ES-I3 (cell line): ENCODE data around the gene MPL.

Experiments
- H3K36me3 ChIP-seq: 2 replicates; pipeline ENCODE4 v1.6.1; 2013; ENCODE audit warnings: mild to moderate bottlenecking, low read length, control low read depth, moderate library complexity; ENCODE audit not compliant: insufficient read depth
- H3K4me1 ChIP-seq: 2 replicates; pipeline ENCODE4 v1.6.1; 2013; ENCODE audit warnings: mild to moderate bottlenecking, control low read depth, low read length; ENCODE audit not compliant: insufficient read depth
- H3K9ac ChIP-seq: 2 replicates; pipeline ENCODE4 v1.6.1; 2013; ENCODE audit warnings: low read depth, mild to moderate bottlenecking, low read length, moderate library complexity
- H3K9me3 ChIP-seq: 2 replicates; pipeline ENCODE4 v1.6.1; 2013; ENCODE audit warnings: mild to moderate bottlenecking, low read length, moderate library complexity; ENCODE audit not compliant: control insufficient read depth, insufficient read depth

MPL gene

DNA sequence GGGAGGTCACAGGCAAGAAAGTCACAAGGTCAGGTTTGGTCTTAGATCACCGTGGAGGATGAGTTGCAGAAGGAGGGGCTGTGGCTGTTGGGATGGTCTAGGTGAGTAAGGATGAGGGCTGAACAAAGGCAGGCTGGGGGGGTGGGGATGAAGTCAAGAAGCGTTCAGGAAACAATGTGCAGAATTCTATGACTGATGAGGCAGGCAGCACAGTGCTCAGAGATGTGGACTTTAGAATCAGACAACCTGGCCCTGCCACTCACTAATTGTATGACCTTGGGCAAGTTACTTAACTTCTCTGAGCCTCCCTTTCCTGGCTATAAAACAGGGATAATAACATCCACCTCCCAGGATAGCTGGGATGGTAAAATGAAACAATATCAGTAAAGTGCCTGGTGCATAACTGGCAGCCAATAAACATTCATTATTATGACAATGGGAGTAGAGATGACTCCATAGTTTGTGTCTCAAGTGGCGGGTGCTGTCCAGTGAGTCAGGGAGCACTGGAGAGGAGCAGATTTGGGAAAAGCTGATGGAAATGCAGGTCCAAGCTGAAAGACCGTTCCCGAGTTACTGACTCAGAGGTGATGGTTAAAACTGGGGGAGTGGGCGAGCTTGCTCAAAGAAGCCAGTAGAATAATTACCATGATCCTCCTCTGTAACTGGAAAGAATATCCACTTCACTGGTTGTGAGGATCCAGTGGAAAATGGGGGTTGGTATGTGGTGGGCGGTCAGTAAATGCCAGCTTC is 34.7 kb upstream of the MPL start:
- H3K9ac ChIP-seq: no peak overlapping the region
- H3K4me1 ChIP-seq: peaks cover 24% of the 10 kb centered on the region
- H3K36me3 ChIP-seq: no peaks in the 10 kb centered on the region; the same call in 1 of the 2 replicates

DNA sequence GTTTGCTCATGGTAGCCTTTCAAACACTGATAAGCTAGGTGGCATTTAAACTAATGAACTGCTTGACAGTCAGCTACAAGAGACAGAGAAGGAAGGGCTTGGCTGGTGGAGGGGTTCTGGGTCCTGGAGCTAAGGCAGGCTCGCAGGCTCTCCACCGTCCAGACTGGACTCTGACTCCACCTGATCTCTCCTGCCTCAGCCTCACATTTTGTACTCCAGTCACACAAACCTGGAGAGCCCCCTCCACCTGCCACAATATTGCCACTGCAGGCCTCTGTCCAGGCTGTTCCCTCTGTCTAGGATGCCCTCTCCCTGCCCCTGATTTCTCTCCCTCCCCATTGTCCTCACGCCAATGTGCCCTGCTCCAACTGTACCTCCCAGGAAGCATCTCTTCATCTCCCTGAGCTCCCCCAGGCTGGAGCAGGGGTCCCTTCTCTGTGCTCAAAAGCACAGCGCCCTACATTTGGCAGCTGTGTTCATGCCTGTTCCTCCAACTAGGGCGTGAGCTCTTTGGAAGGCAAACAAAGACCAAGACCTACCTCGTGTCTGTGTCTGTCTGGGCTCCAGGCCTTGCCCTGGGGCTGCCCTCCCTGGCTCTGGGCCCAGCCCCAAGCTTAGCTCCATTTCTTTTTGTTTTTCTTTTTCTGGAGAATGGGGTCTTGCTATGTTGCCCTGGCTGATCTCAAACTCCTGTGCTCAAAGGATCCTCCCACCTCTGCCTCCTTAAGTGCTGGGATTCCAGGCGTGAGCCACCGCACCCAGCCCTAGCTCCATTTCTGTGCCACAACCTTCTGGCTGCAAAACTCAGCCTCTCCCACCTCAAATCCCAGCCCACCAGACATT is 33.9 kb upstream of the MPL start:
- Histone ChIP-seq H3K9ac (no peak overlapping the region), H3K36me3 (no peaks in the 10 kb centered on the region; the same call in 1 of the 2 replicates), H3K4me1 (peaks cover 23% of the 10 kb centered on the region), H3K9me3 (no peaks in the 10 kb centered on the region)

More for the DNA sequence above, 34.7 kb upstream of the MPL start:
- H3K9me3 ChIP-seq: no peaks in the 10 kb centered on the region

DNA sequence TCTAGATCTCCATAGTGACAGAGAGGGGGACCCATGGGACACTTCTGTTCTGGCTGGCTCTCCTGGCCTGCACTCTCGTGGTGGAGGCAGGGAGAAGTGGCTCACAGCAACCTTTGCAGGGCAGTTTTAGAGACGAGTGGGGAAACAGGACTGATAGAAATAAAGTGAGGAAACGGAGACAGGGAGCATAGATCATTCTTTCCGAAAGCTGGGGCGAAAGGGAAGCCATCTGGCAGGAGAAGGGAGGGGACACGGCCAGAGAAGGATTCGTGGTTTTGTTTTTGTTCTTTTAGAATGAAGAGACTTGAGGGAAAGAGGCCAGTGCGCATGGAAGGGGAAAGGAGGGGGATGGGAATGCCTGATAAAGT is 33.3 kb upstream of the MPL start:
- Histone ChIP-seq H3K4me1 (peaks cover 17% of the 10 kb centered on the region), H3K9ac (no peak overlapping the region), H3K9me3 (no peaks in the 10 kb centered on the region), H3K36me3 (no peaks in the 10 kb centered on the region; the same call in 1 of the 2 replicates)

DNA sequence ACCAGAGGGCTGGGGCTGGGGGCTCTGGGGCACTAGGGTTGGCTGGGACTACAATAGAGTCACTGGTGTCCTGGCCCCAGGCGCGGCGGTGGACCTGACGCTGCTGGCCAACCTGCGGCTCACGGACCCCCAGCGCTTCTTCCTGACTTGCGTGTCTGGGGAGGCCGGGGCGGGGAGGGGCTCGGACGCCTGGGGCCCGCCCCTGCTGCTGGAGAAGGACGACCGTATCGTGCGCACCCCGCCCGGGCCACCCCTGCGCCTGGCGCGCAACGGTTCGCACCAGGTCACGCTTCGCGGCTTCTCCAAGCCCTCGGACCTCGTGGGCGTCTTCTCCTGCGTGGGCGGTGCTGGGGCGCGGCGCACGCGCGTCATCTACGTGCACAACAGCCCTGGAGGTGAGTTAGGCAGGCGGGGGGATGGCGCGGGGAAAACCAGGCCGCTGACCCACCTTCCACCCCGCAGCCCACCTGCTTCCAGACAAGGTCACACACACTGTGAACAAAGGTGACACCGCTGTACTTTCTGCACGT is 32.8 kb upstream of the MPL start:
- Histone ChIP-seq H3K9me3 (no peaks in the 10 kb centered on the region), H3K9ac (no peak overlapping the region), H3K36me3 (no peaks in the 10 kb centered on the region; the same call in 1 of the 2 replicates), H3K4me1 (peaks cover 12% of the 10 kb centered on the region)

DNA sequence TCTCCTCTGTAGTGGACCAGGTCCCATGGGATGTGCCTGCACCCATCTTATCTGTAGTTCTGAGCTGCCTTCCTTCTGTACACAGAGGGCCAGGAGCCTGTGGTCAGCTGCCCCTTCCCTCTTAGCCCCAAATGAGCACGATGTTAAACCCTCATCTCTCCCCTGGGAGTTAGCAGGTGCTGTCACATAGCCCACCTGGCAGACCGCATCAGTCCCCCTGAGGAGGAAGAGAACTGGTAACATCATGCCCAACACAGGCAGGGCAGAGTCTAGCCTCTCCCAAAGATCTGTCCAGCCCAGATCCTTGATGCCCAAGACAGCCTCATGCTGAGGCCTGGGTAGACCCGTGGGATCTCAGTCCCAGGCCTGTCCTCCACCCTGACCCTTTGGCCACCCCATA is 32.2 kb upstream of the MPL start:
- Histone ChIP-seq H3K9ac (no peak overlapping the region), H3K4me1 (peaks cover 7% of the 10 kb centered on the region; the same call in 1 of the 2 replicates), H3K9me3 (no peaks in the 10 kb centered on the region), H3K36me3 (no peaks in the 10 kb centered on the region; the same call in 1 of the 2 replicates)

DNA sequence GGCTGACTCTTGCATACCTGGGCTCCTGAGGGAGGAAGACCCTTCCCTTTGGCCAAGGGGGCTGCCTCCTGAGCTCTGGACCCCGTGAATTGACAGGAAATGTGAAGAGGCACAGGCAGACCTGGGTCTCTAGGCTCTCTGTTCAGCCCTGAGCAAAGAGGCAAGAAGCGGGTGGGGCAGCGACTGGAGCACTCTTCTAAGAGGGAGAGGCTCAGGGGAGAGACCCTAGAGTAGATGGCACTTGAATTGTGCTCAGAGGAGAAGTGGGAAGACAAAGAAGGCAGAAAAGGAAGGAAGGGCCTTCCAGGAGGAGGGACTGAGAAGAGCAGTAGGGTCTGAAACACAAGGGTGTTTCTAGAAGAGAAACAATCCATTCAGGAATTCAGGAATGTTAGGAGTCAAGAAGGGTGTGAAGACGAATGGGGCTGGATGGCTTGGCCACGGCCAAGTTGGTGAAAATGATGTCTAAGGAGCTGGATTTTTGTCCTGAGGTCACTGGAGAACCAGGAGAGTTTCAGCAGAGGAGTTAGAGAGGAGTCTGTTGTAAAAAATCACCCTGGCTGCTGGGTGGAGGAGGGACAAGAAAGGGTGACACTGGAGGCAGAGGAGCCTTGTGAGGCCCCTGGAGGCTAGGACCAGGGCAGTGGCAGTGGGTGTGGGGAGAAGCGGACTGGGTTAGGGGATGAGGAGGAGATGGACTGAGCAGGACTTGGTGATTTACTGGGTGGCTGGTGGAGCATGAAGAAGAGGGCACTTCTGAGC is 31.5 kb upstream of the MPL start:
- no peaks in the 10 kb centered on the region; the same call in 1 of the 2 replicates for H3K36me3 ChIP-seq
- no peak overlapping the region for H3K9ac ChIP-seq
- no peaks in the 10 kb centered on the region for H3K9me3 ChIP-seq
- H3K4me1 ChIP-seq: peaks cover 7% of the 10 kb centered on the region; the same call in 1 of the 2 replicates

DNA sequence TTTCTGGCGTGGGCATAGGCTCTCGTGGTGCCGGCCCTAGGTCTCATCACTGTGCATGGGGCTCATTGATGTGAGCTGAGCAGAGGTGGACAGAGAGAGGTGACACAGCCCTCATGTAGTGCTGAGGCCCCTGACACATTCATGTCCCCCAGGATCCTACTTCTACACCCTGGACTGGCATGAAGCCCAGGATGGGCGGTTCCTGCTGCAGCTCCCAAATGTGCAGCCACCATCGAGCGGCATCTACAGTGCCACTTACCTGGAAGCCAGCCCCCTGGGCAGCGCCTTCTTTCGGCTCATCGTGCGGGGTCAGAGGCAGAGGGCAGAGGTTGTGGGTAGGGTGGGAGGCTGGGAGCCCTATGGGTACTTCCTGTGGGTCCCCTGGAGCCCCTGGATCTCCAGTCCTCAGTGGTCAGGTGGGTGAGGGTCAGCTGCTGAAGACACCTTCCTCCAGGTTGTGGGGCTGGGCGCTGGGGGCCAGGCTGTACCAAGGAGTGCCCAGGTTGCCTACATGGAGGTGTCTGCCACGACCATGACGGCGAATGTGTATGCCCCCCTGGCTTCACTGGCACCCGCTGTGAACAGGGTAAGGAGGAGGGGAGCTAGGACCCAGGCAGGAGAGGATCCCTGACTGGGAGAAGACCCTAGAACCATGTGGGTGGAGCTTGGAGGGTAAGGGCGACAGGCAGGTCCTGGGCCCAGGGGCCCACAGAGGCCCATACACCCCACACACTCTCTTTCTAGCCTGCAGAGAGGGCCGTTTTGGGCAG is 30.7 kb upstream of the MPL start:
- H3K9ac ChIP-seq: no peak overlapping the region
- peaks cover 7% of the 10 kb centered on the region; the same call in 1 of the 2 replicates for H3K4me1 ChIP-seq
- H3K9me3 ChIP-seq: no peaks in the 10 kb centered on the region
- H3K36me3 ChIP-seq: no peaks in the 10 kb centered on the region; the same call in 1 of the 2 replicates

DNA sequence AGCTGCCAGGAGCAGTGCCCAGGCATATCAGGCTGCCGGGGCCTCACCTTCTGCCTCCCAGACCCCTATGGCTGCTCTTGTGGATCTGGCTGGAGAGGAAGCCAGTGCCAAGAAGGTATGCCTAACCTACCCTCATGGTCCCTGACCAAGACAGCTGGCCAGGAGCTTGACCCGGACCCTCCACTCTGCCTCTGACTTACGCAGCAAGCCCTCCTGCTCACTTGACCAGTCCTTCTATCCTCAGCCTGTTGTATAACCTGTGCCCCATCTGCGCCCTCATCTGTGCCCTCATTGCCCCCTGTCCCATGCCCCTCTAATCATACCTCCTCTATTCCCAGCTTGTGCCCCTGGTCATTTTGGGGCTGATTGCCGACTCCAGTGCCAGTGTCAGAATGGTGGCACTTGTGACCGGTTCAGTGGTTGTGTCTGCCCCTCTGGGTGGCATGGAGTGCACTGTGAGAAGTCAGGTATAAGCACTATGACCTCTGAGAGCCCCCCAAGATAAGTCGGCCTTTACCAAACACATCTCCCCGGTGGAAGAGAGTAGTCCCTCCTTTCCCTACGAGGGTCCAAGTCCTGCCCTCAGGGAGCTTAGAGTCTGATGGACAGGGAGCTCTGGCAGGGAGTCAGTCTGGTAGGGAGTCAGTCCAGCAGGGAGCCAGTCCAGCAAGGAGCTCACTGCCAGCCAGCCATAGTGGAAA is 30.0 kb upstream of the MPL start:
- Histone ChIP-seq H3K36me3 (no peaks in the 10 kb centered on the region; the same call in 1 of the 2 replicates), H3K4me1 (peaks cover 5% of the 10 kb centered on the region; the same call in 1 of the 2 replicates), H3K9ac (no peak overlapping the region), H3K9me3 (no peaks in the 10 kb centered on the region)

DNA sequence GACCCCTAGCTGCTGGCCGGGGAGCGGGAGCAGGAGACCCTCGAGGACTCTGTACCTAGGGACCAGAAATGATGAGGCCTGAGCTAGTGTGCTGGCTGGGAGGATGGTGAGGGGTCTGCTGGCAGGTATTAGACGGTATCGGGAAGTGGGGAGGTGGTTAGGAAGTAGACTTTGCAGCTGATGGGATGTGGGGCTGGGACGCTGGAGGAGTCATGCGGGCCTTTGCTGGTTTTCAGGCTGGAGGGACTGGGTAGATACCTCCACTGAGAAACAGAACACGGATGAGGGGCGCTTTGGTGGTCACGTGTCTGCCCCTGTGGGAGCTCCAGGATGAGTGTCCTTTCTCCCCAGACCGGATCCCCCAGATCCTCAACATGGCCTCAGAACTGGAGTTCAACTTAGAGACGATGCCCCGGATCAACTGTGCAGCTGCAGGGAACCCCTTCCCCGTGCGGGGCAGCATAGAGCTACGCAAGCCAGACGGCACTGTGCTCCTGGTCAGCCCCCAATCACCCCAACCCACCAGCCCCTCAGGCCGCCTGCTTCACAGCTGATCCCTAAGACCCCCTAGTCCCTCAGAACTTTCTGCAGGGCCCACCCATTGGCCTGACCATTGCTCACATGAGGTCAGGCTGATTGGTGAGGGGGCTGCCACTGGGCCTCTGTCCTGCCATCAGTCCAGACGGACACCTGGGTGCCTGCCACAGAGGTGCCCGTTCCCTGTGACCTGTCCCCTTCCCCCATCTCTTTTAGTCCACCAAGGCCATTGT is 28.8 kb upstream of the MPL start:
- Histone ChIP-seq H3K9me3 (no peaks in the 10 kb centered on the region), H3K9ac (no peak overlapping the region), H3K36me3 (no peaks in the 10 kb centered on the region; the same call in 1 of the 2 replicates), H3K4me1 (no peaks in the 10 kb centered on the region)

DNA sequence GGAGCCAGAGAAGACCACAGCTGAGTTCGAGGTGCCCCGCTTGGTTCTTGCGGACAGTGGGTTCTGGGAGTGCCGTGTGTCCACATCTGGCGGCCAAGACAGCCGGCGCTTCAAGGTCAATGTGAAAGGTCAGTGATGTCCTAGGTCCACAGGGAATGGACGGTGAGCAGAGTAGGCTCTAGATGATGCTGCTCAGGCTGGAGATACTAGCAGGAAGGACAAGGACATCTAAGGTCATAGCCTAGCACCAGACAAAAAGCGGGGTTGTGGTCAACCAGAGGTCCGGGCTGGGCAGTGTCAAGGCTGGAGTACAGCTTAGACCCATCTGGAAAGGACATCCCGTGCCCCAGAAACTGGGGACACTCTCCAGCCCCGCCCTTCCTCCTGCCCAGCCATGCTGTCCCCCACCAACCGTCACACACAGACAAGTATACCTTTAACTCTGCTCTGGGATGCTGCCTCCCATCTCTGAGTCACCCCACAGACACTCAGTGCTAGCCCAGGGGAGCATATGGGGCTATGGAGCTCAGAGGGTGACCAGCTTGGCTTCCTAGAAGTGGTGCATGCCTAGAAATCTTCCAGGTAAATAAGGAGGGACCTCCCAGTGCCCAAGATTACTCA is 28.1 kb upstream of the MPL start:
- Histone ChIP-seq H3K9ac (no peak overlapping the region), H3K9me3 (no peaks in the 10 kb centered on the region), H3K4me1 (no peaks in the 10 kb centered on the region), H3K36me3 (no peaks in the 10 kb centered on the region; the same call in 1 of the 2 replicates)

DNA sequence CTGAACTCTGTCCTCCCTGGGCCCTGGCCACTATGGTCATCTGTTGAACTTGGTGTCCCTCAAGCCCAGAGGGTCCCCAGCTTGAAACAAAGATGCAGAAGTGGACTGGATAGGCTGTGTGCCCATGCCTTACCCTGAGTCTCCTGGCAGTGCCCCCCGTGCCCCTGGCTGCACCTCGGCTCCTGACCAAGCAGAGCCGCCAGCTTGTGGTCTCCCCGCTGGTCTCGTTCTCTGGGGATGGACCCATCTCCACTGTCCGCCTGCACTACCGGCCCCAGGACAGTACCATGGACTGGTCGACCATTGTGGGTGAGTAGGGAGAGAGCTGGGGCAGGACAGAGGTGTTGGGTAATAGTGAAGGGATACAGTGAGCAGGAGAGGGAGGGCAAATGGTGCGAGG is 26.1 kb upstream of the MPL start:
- Histone ChIP-seq H3K4me1 (no peaks in the 10 kb centered on the region), H3K9me3 (no peaks in the 10 kb centered on the region), H3K9ac (no peak overlapping the region), H3K36me3 (no peaks in the 10 kb centered on the region)

DNA sequence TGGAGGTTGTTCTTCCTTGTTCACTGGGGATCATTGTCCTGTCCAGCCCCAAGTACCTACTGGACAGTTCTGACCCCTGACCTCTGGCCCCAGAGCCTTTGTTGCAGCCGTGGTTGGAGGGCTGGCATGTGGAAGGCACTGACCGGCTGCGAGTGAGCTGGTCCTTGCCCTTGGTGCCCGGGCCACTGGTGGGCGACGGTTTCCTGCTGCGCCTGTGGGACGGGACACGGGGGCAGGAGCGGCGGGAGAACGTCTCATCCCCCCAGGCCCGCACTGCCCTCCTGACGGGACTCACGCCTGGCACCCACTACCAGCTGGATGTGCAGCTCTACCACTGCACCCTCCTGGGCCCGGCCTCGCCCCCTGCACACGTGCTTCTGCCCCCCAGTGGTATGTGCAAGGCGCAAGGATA is 25.4 kb upstream of the MPL start:
- Histone ChIP-seq H3K9ac (no peak overlapping the region), H3K9me3 (no peaks in the 10 kb centered on the region), H3K4me1 (no peaks in the 10 kb centered on the region), H3K36me3 (no peaks in the 10 kb centered on the region; the same call in 1 of the 2 replicates)
